Peyer's patch (tissue), 4 donors: ENCODE measurements around the gene MFF. TPM values are rescaled to one million over a fixed set of nuclear protein-coding genes. Genes with fewer than 3 reads are reported as not detected.

Source experiments
- DNase-seq, 3 donors: peaks; one replicate each; pipeline ENCODE4 v3.0.0-alpha.2; 2017 to 2019
- H3K27ac ChIP-seq, 4 donors: fragments of 200-600 bp; sonication (generic); one replicate each; pipeline ENCODE4 v1.5.1; 2016 to 2019
- H3K27me3 ChIP-seq, 2 donors: fragments of 200-600 bp; sonication (generic); one replicate each; pipeline ENCODE4 v1.5.1; 2019
- H3K36me3 ChIP-seq, 3 donors: fragments of 200-600 bp; sonication (generic); one replicate each; pipeline ENCODE4 v1.5.1; 2016 to 2019
- H3K4me1 ChIP-seq, 4 donors: fragments of 200-600 bp; sonication (generic); one replicate each; pipeline ENCODE4 v1.5.1; 2016 to 2019
- H3K4me3 ChIP-seq, 4 donors: fragments of 200-600 bp; sonication (generic); 1 replicate in 3 of 4; 2 replicates in 1 of 4; pipeline ENCODE4 v1.5.1; 2016 to 2019; ENCODE audit warnings: mild to moderate bottlenecking in 1 of 4
- H3K9me3 ChIP-seq, 4 donors: fragments of 200-600 bp; sonication (generic); one replicate each; pipeline ENCODE4 v1.5.1; 2016 to 2019; ENCODE audit warnings: mild to moderate bottlenecking in 1 of 4
- POLR2A ChIP-seq, 2 donors: fragments of 450-650 bp; IDR thresholded peaks; one replicate each; pipeline ENCODE4 v1.5.1; 2017; ENCODE audit warnings: antibody characterized with exemption in 2 of 2, mild to moderate bottlenecking in 2 of 2, moderate library complexity in 2 of 2
- total RNA-seq, 4 donors: library from RNA; depleted of rRNA; stranded (reverse); fragments of >200 nt; gene quantifications; one replicate each; pipeline ENCODE4 v1.1.0, GENCODE V29; 2016
- TF ChIP-seq, protein P1 (sequence below), 6 experiments: fragments of 450-650 bp in 4 of 6; fragments of 200-600 bp in 2 of 6; sonication (generic) in 1 of 6; IDR thresholded peaks; one replicate each; pipeline ENCODE4 v1.5.1; 2017 to 2019; ENCODE audit warnings: antibody characterized with exemption in 6 of 6, mild to moderate bottlenecking in 3 of 6, moderate library complexity in 1 of 6

The MFF gene
- total RNA-seq, 4 donors from 2014 or later, result 64.8 to 182 (median 109) TPM

DNA sequence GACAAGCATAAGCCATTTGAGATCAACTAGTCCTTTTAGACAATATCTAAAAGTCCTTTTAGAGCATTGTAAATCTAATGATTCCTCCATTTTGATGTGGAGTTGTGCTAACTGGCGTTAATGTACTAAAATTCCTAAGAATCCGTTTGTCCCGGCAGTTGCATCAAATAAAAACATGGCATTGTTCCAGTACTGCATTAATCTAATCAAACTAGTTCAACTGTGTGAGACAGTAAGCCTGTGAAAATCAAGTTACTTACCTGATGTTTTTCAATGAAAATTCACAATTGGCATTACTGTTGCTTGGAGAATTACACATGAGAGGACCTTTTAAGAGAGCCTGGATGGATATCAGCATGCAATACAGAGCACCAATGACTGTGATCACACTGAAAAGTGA lies 40.8 kb downstream of the MFF start:
- Histone ChIP-seq H3K9me3 (no peaks in the 10 kb centered on the region), H3K27me3 (no peaks in the 10 kb centered on the region), H3K36me3 (peaks cover 0 to 33% (median 0%) of the 10 kb centered on the region in 3 donors), H3K4me1 (no peaks in the 10 kb centered on the region), H3K27ac (no peak overlapping the region), H3K4me3 (no peak overlapping the region)
- no peak for TF ChIP-seq POLR2A (IDR thresholded peaks at IDR 0.05)
- TF ChIP-seq, protein P1, sequence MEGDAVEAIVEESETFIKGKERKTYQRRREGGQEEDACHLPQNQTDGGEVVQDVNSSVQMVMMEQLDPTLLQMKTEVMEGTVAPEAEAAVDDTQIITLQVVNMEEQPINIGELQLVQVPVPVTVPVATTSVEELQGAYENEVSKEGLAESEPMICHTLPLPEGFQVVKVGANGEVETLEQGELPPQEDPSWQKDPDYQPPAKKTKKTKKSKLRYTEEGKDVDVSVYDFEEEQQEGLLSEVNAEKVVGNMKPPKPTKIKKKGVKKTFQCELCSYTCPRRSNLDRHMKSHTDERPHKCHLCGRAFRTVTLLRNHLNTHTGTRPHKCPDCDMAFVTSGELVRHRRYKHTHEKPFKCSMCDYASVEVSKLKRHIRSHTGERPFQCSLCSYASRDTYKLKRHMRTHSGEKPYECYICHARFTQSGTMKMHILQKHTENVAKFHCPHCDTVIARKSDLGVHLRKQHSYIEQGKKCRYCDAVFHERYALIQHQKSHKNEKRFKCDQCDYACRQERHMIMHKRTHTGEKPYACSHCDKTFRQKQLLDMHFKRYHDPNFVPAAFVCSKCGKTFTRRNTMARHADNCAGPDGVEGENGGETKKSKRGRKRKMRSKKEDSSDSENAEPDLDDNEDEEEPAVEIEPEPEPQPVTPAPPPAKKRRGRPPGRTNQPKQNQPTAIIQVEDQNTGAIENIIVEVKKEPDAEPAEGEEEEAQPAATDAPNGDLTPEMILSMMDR (IDR thresholded peaks at IDR 0.05), result no peak
- DNase-seq, result no peak

DNA sequence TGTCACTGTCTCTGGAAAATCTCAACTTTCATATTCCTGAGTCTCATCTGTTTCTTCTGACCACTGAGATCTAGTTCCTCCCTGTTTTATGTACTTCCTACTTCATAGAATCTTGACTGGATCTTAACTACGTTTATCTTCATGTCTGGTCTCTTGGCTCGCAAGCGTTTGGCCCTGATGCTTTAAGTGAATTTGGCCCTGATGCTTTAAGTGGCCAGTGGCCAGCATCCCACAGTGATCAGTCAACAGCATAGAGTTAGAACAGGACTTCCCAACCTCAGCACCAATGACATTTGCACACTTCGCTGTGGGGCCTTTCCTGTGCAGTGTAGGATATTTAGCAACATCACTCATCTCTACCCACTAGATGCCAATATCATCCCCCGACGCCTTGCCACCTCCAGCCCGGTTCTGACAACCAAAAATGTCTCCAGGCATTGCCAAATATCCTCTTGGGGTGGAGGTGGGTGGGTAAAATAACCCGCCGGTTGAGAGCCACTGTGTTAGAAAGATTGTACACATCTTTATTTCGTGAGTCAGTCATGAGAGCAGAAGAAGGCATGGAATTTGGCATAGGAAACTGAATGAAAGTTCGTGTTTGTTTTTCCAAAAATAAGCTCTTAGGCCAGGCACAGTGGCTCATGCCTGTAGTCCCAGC lies 41.8 kb downstream of the MFF start:
- Histone ChIP-seq H3K4me1 (no peaks in the 10 kb centered on the region), H3K4me3 (no peak overlapping the region), H3K9me3 (no peaks in the 10 kb centered on the region), H3K36me3 (peaks cover 0 to 25% (median 0%) of the 10 kb centered on the region in 3 donors), H3K27me3 (no peaks in the 10 kb centered on the region), H3K27ac (no peak overlapping the region)
- no peak for DNase-seq
- TF ChIP-seq, protein P1 (IDR thresholded peaks at IDR 0.05), result no peak
- TF ChIP-seq POLR2A (IDR thresholded peaks at IDR 0.05), result no peak

DNA sequence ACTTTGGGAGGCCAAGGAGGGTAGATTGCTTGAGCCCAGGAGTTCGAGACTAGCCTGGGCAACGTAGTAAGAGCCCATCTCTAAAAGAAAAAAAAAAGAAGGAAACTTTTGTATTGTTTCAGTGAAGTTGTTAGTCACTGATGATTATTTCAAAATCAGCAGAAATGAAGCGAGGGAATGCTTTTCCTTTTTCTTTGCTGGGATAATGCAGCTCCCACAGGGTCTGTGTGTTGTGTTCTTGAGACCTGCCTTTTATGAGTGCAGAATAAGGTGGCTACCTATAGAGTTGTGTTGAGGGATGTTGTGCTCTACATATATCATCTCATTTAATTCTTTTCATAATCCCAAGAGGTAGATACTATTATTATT lies 42.4 kb downstream of the MFF start:
- no peak for DNase-seq
- H3K27ac ChIP-seq, result no peak overlapping the region
- H3K9me3 ChIP-seq, result no peaks in the 10 kb centered on the region

DNA sequence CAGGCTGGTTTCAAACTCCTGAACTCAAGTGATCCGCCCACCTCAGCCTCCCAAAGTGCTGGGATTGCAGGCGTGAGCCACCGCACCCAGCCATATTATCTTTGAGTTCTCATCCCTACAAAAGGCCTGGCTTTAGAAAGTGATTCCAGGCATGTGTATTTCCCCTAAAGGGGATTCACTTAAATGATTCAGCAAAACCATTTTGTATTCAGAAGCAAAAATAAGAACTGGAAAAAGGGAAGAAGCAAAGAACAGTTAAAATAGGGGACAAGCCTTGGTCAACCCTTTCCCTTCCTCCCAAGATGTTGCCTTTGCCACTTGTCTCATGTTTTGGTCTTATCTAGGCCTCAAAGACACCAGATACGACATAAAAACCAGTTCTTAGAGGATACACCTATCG lies 43.5 kb downstream of the MFF start:
- DNase-seq, result no peak
- H3K4me3 ChIP-seq, result no peak overlapping the region
- no peaks in the 10 kb centered on the region for H3K27me3 ChIP-seq
- H3K27ac ChIP-seq, result no peak overlapping the region
- H3K9me3 ChIP-seq, result no peaks in the 10 kb centered on the region
- H3K4me1 ChIP-seq, result no peaks in the 10 kb centered on the region
- TF ChIP-seq, protein P1 (IDR thresholded peaks at IDR 0.05), result no peak
- no peak for TF ChIP-seq POLR2A (IDR thresholded peaks at IDR 0.05)
- peaks cover 0 to 14% (median 0%) of the 10 kb centered on the region in 3 donors for H3K36me3 ChIP-seq

More for the DNA sequence above, 42.4 kb downstream of the MFF start:
- no peaks in the 10 kb centered on the region for H3K4me1 ChIP-seq
- peaks cover 0 to 23% (median 0%) of the 10 kb centered on the region in 3 donors for H3K36me3 ChIP-seq
- no peak overlapping the region for H3K4me3 ChIP-seq
- no peaks in the 10 kb centered on the region for H3K27me3 ChIP-seq
- TF ChIP-seq POLR2A (IDR thresholded peaks at IDR 0.05), result no peak
- TF ChIP-seq, protein P1 (IDR thresholded peaks at IDR 0.05), result no peak

DNA sequence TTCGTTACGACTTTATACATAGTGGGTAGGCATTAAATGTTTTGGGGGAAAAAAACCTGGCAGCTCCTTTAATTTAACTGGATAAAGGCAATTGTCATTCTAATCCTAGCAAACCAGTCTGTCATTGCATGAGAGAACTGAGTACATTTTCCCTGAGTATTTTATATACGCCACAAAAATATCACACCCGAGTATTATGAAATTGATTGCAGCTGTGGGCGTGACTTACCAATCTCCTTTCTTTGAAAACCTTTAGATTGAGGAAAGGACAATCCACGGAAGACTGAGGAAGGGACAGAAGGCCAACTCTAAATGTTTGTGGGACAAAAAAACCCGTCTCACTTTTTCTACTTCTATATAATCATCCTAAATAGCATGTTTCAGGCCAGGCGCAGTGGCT lies 45.0 kb downstream of the MFF start:
- no peak for TF ChIP-seq POLR2A (IDR thresholded peaks at IDR 0.05)
- TF ChIP-seq, protein P1 (IDR thresholded peaks at IDR 0.05), result no peak
- no peak overlapping the region for H3K27ac ChIP-seq
- H3K4me3 ChIP-seq, result no peak overlapping the region
- no peak for DNase-seq
- H3K4me1 ChIP-seq, result no peaks in the 10 kb centered on the region
- H3K27me3 ChIP-seq, result no peaks in the 10 kb centered on the region
- H3K9me3 ChIP-seq, result no peaks in the 10 kb centered on the region
- peaks cover 0 to 6% (median 0%) of the 10 kb centered on the region in 3 donors for H3K36me3 ChIP-seq
